Thoracic aorta (tissue), 2 donors: ENCODE measurements around the gene KIFC3. TPM values are rescaled to one million over a fixed set of nuclear protein-coding genes. Genes with fewer than 3 reads are reported as not detected.

Experiments used
- ATAC-seq: fragments of 150-250 bp; one replicate; pipeline ENCODE4 v1.8.0; 2017; ENCODE audit warnings: low read depth; ENCODE audit not compliant: insufficient number of reproducible peaks, low FRiP score
- DNase-seq: peaks from one replicate; pipeline ENCODE4 v3.0.0-alpha.2; 2020; ENCODE audit warnings: low spot score
- H3K27ac ChIP-seq, 2 donors: fragments of 200-600 bp; sonication (generic); 1 replicate in 1 of 2; 2 replicates in 1 of 2; pipeline ENCODE4 v1.5.1; 2016; ENCODE audit warnings: mild to moderate bottlenecking in 2 of 2, moderate library complexity in 2 of 2
- H3K27me3 ChIP-seq: fragments of 200-600 bp; sonication (generic); replicated peaks from 2 replicates; pipeline ENCODE4 v1.6.0; 2016; ENCODE audit warnings: mild to moderate bottlenecking; ENCODE audit not compliant: insufficient read depth
- H3K36me3 ChIP-seq: fragments of 200-600 bp; sonication (generic); one replicate; pipeline ENCODE4 v1.5.1; 2016
- H3K4me1 ChIP-seq, 2 donors: fragments of 200-600 bp; sonication (generic); 1 replicate in 1 of 2; 2 replicates in 1 of 2; pipeline versions ENCODE4 v1.5.1 to v1.6.0; 2016; ENCODE audit warnings: low read depth in 2 of 2, mild to moderate bottlenecking in 1 of 2; ENCODE audit not compliant: control insufficient read depth in 1 of 2
- H3K4me3 ChIP-seq: fragments of 200-600 bp; sonication (generic); 2 replicates; pipeline ENCODE4 v1.5.1; 2016; ENCODE audit warnings: mild to moderate bottlenecking
- H3K9me3 ChIP-seq: fragments of 200-600 bp; sonication (generic); 2 replicates; pipeline ENCODE4 v1.5.1; 2016
- total RNA-seq, 2 donors: library from RNA; depleted of rRNA; stranded (reverse); fragments of >200 nt; gene quantifications; one replicate each; pipeline versions ENCODE4 v1.1.0 to v1.2.3, GENCODE V29; 2016
- TF ChIP-seq, protein P1 (sequence below): fragments of 200-600 bp; sonication (generic); IDR thresholded peaks from one replicate; pipeline ENCODE4 v1.5.1; 2019; ENCODE audit warnings: antibody characterized with exemption

Gene KIFC3
- total RNA-seq, 2 donors from 2014 or later, result 109 to 123 TPM

DNA sequence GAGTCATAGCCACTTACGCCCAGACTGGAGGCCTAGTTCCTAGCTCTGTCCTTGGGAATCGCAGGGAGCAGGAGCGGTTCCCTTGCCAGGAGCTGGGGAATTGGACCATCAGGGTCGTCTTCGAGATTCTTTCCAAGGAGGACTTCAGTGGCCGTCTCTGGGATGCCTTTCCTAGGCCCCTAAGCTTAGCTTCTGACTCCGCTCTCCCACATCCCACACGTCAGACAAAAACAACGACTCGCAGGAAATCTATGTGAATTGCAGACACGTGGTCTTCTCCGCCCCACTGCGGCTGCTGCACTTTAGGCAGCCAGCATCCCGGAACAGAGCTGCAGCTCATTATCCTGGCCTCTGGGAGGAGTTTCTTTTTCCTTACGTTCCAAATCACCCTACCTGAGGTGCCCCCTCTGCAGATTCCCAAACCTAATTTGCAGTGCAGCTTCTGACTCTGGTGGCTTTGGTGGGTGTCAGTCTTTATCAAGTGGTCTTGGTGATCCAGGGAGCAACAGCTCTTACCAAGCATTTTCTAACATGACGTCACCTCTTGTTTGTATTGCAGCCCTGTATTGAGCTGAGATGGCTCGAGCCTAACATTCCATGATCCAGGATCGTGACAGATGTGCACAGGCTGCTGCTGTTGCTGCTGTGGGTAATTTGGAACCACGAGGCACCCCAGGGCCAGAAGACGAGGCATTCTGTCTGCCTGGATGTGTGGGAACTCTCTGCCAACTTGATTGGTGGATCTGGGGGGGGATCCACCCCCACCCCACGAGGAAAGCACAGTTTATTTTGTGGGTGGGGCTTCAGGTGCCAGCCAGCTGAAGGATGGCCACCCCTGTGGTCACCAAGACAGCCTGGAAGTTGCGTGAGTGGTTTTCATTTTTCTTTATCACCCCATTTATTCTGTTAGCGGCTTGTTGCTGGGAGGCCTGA, 65.6 kb downstream of the KIFC3 start:
- peak overlapping the region in 1 of 2 donors; percentile 37 for H3K27ac ChIP-seq
- no peak for DNase-seq
- no peaks in the 10 kb centered on the region for H3K36me3 ChIP-seq
- no peak for ATAC-seq
- TF ChIP-seq, protein P1, sequence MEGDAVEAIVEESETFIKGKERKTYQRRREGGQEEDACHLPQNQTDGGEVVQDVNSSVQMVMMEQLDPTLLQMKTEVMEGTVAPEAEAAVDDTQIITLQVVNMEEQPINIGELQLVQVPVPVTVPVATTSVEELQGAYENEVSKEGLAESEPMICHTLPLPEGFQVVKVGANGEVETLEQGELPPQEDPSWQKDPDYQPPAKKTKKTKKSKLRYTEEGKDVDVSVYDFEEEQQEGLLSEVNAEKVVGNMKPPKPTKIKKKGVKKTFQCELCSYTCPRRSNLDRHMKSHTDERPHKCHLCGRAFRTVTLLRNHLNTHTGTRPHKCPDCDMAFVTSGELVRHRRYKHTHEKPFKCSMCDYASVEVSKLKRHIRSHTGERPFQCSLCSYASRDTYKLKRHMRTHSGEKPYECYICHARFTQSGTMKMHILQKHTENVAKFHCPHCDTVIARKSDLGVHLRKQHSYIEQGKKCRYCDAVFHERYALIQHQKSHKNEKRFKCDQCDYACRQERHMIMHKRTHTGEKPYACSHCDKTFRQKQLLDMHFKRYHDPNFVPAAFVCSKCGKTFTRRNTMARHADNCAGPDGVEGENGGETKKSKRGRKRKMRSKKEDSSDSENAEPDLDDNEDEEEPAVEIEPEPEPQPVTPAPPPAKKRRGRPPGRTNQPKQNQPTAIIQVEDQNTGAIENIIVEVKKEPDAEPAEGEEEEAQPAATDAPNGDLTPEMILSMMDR, result no peak
- H3K27me3 ChIP-seq, result no peaks in the 10 kb centered on the region
- peaks cover 7 to 23% of the 10 kb centered on the region in 2 donors for H3K4me1 ChIP-seq
- H3K9me3 ChIP-seq, result no peaks in the 10 kb centered on the region
- peak overlapping the region; percentile 73 for H3K4me3 ChIP-seq

DNA sequence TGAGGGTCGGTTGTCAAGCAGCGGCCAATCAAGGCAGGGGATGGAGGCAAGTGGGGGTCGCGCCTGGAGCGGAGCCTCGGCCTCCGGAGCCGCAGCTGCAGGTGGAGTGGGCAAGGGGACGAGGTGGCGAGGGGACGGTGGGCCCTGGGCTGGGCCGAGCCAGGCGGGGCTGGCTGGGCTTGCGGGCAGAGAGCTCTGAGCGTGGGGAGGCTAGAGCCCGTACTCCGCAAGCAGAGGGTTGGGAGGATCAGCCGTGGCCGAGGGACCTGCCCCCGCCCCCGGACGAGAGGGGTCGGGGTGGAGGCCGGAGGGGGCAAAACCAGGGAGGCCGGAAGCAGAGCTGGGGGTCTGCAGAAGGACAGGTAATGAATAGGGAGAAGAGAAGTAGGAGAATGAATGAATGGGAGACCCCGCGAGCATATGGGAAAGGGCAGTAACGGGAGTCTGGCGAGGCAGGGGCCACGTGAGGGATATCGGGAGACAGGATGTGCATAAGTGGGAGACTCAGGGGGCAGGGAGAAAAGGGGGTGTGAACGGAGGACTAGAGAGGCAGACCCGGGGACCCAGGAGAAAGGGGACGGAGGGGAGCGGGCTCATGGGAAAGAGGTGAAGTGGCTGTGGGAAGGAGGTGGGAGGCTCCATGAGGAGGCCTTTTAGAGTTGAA, 66.4 kb downstream of the KIFC3 start, which contains the start of gene KATNB1:
TSS of gene KATNB1 (plus strand) at position 16 of the 664 bp plus-strand sequence. CDS start 1,474 bp downstream, outside the sequence.
- Histone ChIP-seq H3K4me3 (peak within 1 kb of the TSS; percentile 81), H3K9me3 (no peaks in the 10 kb centered on the region), H3K27ac (peak within 1 kb of the TSS; percentile 82 to 92), H3K4me1 (peaks cover 7 to 23% of the 10 kb centered on the region in 2 donors), H3K27me3 (no peaks in the 10 kb centered on the region), H3K36me3 (no peaks in the 10 kb centered on the region)
- ATAC-seq, result no peak
- DNase-seq, result no peak
- TF ChIP-seq, protein P1, result no peak

DNA sequence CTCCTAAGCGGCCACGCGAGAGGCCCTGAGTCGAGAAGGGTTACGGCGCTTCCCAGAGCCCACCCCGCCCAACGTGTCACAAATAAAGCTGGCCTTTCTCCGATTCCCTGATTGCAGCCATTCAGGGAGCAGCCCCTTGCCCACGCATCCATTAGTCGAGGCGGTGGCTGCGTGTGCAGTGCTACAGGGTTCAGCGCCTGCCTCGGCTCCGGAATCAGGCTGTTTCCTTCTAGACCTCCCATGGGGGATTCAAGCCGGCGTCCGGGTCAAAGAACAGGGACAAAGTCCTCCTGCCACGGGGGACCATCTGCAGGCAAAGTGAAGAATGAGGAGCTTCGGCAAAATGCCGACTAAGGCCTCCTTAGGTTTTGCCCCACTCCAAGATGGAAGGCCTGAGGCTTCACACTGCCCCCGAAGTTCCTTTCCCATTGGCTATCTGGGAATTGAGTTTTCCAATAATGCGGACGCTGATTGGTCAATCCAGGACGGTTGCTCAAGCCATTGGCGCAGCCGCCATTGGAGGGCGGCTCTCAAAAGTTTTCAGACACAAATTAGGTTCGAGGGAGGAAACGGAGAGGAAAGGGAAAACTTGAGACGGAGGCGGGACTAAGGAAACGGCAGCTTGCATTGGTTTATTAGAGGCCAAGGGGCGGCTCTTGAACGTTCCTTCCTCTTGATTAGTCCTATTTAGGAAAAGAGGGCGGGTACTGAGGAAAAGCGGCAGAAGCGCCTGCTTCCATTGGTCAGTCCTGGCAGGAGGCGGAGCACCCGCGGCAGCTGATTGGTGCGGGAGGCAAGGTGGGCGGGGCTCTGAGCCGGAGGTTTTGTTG, 67.2 kb downstream of the KIFC3 start:
- DNase-seq (peak; percentile 98), ATAC-seq (peak; percentile 96)
- Histone ChIP-seq H3K36me3 (no peaks in the 10 kb centered on the region), H3K4me1 (peaks cover 7 to 23% of the 10 kb centered on the region in 2 donors), H3K4me3 (peak overlapping the region; percentile 81), H3K27me3 (no peaks in the 10 kb centered on the region), H3K27ac (peak overlapping the region; percentile 82 to 92), H3K9me3 (no peaks in the 10 kb centered on the region)
- TF ChIP-seq, protein P1, result no peak

DNA sequence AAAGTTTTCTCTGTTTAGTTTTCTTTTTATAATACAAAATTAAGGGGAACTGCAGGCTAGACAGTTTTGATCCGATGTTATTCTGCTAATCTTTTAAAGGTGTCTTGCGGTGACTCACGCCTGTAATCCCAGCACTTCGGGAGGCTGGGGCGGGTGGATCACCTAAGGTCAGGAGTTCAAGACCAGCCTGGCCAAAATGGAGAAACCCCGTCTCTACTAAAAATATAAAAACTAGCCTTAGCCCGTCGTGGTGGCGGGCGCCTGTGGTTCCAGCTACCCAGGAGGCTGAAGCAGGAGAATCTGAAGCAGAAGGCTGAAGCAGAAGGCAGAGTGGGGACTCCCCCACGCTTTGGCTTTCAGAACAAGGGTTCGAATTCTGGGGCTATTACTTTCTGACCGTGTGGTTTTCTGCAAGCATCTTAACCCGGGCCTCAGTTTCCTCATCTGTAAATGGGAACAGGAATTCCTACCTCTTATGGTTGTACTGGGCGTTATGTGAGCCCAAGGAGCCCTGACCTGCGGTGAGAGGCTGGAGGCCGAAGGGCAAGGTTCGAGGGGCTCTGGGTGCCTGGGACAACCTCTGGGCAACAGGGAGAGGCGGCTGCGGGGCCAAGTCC, 67.9 kb downstream of the KIFC3 start:
- peak overlapping the region; percentile 81 for H3K4me3 ChIP-seq
- TF ChIP-seq, protein P1, result no peak
- no peak for DNase-seq
- H3K36me3 ChIP-seq, result no peaks in the 10 kb centered on the region
- no peaks in the 10 kb centered on the region for H3K27me3 ChIP-seq
- peaks cover 7 to 23% of the 10 kb centered on the region in 2 donors for H3K4me1 ChIP-seq
- peak overlapping the region; percentile 82 to 92 for H3K27ac ChIP-seq
- H3K9me3 ChIP-seq, result no peaks in the 10 kb centered on the region
- no peak for ATAC-seq
